NT2/D1 (cell line): ENCODE results near the gene CUL9.

Experiments
- SUZ12 ChIP-seq: IDR thresholded peaks from 2 replicates; pipeline ENCODE4 v1.6.1; 2011; ENCODE audit not compliant: insufficient read length, insufficient read depth; ENCODE audit errors: extremely low read depth
- YY1 ChIP-seq: IDR thresholded peaks from 2 replicates; pipeline ENCODE4 v1.6.1; 2011; ENCODE audit not compliant: insufficient read length, insufficient read depth
- ZNF274 ChIP-seq: IDR thresholded peaks from 2 replicates; pipeline ENCODE4 v1.6.1; 2011; ENCODE audit warnings: mild to moderate bottlenecking, low read depth, low read length

GRCh38 chr6:43159599-43159998, 22.4 kb upstream of the CUL9 start:
- TF ChIP-seq ZNF274 (no peak), YY1 (no peak), SUZ12 (no peak)
